ENCODE data around the gene KRT9. TPM values are rescaled to one million over a fixed set of nuclear protein-coding genes. Genes with fewer than 3 reads are reported as not detected.
A peak's percentile ranks its signal among the peaks of the same experiment; 100 is the strongest.
"Not testable (repeated sequence)": the region's sequence is repeated elsewhere in the genome, so short reads cannot be mapped to it uniquely, and the experiment has no call there.

The KRT9 gene
- total RNA-seq, 2 experiments from 2014 or later: not detected

GRCh38 chr17:41588126-41588810 lies 16.4 kb upstream of the KRT9 start:
- Mint-ChIP-seq H3K4me1 (no peaks in the 10 kb centered on the region), H3K36me3 (no peaks in the 10 kb centered on the region), H3K4me3 (no peak overlapping the region), H3K27me3 (no peaks in the 10 kb centered on the region), H3K9me3 (no peaks in the 10 kb centered on the region), H3K27ac (no peak overlapping the region)
- no peak for DNase-seq

DNA sequence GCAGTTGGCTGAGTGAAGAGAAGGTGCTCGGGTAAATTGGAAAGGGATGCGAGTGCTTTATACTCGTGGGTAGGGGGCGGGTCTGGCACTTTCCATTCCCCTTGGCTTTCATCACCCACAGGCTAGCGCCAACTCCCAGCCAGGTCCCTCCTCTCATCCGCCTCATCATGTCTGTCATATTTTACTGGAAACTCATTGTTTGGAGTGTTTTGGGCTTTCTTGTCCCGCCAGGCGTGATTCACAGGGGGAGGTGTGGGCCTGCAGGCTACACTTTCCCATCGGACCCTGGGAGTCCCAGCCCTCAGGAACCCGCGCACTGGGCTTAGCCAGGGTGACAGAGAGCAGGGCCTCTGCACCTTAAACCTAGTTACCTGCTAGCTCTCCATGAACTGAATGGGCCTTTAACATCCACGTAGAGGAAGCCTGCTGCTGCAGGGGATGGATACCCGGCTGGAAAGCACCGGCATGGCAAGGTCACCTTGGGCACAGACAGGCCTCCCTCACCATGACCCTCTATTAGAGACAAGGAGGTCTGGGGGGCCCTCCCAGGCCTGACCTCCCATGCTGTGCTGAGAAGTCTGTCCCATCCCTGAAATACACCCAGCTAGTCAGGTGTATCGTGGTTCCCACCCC lies 15.1 kb upstream of the KRT9 start, which contains the start of gene KRT14:
Gene KRT14, minus strand, starts transcription at position 33 of the 633 bp plus-strand sequence. CDS start 61 bp downstream, outside the sequence.
- H3K9me3 Mint-ChIP-seq: no peaks in the 10 kb centered on the region

DNA sequence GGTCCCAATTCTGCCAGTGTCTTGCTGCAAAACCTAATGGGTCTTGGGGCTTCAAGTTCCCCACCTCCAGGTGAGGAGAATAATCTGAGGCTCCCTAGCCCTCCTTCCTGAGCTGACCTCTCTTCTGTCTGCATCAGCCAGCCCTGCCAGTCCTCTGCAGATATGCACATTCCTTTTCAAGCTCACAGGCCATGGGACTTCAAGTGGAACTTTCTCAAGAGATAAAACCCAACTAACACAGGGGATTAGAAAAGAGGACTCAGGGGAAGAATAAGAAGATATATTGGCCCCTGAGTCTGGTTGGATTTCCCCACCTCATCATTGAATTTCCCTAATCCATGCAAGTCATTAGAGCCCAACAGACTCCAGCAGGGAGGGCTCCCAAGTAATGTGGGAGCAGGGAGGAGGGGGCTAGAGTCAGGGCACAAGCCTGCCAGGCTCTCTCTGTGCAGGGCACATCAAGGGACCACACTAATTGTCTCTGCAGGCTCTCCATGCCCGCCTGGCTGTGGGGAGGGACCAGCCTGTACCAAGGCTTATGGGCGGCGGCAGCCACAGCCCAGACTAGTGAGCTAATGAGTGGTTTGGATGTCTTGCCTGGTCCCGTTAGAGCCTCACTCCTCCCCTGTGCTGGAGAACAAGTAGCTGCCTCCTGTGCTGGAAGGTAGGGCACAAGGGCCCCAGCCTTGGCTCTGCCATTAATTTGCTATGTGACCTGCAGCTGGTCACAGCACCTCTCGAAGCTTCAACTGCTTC lies 13.6 kb upstream of the KRT9 start:
- Mint-ChIP-seq H3K4me3 (no peak overlapping the region), H3K36me3 (no peaks in the 10 kb centered on the region), H3K4me1 (no peaks in the 10 kb centered on the region), H3K27ac (no peak overlapping the region), H3K27me3 (peaks cover 12% of the 10 kb centered on the region), H3K9me3 (no peaks in the 10 kb centered on the region)
- DNase-seq: no peak

More for the DNA sequence above, 15.1 kb upstream of the KRT9 start, which contains the start of gene KRT14:
- Mint-ChIP-seq H3K27me3 (no peaks in the 10 kb centered on the region), H3K4me3 (no peak within 1 kb of the TSS), H3K4me1 (no peaks in the 10 kb centered on the region), H3K27ac (no peak within 1 kb of the TSS), H3K36me3 (no peaks in the 10 kb centered on the region)
- no peak for DNase-seq

- H3K27me3 Mint-ChIP-seq: peaks cover 23% of the 10 kb centered on the region
- not testable (repeated sequence) for H3K9me3 Mint-ChIP-seq
Measured at GRCh38 chr17:41584331-41584927, 12.6 kb upstream of the KRT9 start.

GRCh38 chr17:41583137-41584127 lies 11.6 kb upstream of the KRT9 start:
- Mint-ChIP-seq H3K27ac (no peak overlapping the region), H3K4me1 (no peaks in the 10 kb centered on the region), H3K36me3 (no peaks in the 10 kb centered on the region), H3K9me3 (no peaks in the 10 kb centered on the region), H3K27me3 (peaks cover 33% of the 10 kb centered on the region), H3K4me3 (no peak overlapping the region)
- DNase-seq: no peak

More at GRCh38 chr17:41584331-41584927, 12.6 kb upstream of the KRT9 start:
- H3K4me3 Mint-ChIP-seq, H3K36me3 Mint-ChIP-seq, H3K27ac Mint-ChIP-seq, DNase-seq, H3K4me1 Mint-ChIP-seq: not testable (repeated sequence)

DNA sequence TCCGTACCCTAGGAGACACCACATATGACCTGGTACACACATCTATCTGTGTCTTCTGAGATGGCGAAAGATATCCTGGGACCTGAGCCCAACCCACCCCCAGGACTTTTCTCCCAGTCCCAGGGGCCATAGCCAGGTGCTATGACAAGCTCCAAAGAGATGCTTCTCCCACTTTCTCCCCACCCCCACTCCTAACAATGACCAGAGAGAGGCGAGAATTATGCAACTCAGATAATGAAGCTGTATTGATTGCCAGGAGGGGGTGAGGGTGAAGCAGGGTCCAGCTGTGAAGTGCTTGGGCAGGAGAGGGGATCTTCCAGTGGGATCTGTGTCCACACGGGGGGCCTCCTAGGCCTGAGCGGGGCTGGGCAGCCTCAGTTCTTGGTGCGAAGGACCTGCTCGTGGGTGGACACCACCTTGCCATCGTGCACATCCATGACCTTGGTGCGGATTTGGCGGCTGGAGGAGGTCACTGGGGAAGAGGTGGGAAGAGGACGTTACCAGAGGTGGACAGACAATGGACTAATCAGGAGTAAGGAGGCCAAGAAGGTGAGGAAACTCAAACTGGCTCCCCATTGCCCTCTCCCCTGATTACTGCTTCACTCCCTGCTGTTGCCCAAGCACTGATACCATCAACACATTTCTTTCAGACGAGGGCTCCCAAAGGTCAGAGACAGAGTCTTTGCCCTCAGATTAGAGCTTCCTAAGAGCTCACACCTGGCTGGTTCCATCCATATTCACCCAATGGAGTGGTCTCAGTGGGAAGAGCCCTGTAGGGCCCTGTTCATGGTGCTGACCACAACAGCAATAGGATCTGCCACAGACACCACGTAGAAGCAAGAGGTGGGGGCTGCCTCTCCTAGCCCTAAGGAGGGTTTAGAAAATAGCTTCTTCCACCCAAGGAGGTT lies 10.5 kb upstream of the KRT9 start:
- H3K27ac Mint-ChIP-seq: not testable (repeated sequence)
- peaks cover 43% of the 10 kb centered on the region for H3K27me3 Mint-ChIP-seq

DNA sequence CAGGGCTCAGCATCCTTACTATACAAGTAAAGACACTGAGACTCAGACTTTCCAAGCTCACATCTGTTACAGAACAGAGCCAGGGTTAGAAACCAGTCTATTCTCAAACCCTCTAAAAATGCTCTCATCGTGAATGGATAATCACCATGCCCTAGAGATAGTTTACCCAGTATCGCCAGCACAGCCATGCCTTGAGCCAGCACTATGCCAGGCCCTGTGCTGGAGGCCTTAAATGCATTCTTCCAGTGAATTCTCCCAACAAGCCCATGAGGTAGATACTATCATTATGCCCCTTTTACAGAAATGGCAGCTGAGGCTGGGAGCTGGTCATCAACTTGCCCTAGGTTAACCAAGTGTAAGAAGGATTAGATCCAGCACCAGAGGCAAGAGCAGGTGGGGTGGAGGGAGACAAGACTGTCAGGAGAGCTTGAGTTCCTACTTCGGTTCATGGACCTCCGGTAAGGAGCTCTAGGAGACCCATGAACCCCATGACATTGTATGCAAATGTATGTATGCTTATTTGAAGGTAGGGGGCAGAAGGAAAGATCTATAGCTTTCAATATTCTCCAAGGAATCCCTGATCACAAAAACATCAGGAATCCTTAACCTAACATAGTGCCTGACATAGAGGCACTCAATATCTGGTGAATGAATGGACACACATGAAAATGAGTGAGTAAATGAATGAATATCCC lies 9.7 kb upstream of the KRT9 start:
- Mint-ChIP-seq H3K36me3 (no peaks in the 10 kb centered on the region), H3K4me1 (no peaks in the 10 kb centered on the region), H3K4me3 (no peak overlapping the region), H3K27ac (no peak overlapping the region), H3K9me3 (no peaks in the 10 kb centered on the region), H3K27me3 (peaks cover 48% of the 10 kb centered on the region)
- no peak for DNase-seq

More for the DNA sequence above, 10.5 kb upstream of the KRT9 start:
- DNase-seq, H3K4me1 Mint-ChIP-seq, H3K4me3 Mint-ChIP-seq, H3K9me3 Mint-ChIP-seq, H3K36me3 Mint-ChIP-seq: not testable (repeated sequence)

DNA sequence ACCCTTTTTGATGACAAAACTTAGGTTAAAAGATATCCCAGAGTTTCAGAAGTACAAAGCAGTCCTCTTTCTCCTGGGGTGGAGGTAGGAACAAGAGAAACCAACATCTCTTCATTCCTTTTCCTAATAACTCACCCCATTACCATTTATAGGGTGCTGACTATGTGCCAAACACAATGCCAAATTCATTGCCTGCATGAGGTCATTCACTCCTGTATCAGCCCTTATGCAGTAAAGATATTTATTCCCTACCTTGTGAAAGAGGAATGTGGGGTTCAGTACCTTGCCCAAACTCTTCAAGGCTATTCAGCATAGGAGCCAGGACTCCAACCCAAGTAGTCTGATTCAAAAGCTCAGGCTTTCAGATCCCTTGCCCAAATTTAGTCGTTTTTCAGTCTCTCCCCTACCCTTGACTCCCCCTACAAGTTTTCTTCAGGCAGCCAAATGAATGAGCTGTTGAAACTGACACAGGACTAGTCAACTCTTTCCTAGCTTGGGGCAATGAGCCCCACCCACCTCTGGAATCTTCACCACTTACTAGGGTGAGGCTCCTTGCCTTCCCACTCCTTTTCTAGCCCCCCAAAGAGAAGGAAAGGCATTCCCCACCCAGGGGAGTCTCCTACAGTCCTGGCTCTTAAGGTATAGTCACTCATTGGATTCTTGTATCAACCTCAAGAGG lies 9.0 kb upstream of the KRT9 start:
- Mint-ChIP-seq H3K27me3 (peaks cover 53% of the 10 kb centered on the region), H3K4me3 (no peak overlapping the region), H3K9me3 (no peaks in the 10 kb centered on the region), H3K4me1 (no peaks in the 10 kb centered on the region), H3K27ac (no peak overlapping the region), H3K36me3 (no peaks in the 10 kb centered on the region)
- DNase-seq: no peak

DNA sequence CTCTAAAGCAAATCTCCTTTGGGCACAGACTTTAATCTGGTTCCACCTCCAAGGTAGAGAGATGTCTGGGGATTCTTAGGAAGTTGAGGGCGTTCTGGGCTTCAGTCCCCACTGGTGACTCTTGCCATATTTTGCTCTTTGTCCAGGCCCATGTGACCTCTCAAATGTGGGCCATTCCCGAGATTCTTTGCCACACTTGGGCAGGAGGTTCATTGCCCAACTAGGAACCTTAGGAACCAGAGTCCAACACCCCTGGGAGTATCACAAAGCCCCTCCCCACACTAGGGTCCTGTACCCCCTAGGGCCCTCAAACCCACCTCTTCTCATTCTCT lies 8.4 kb upstream of the KRT9 start:
- H3K4me3 Mint-ChIP-seq: no peak overlapping the region

GRCh38 chr17:41579484-41580243 lies 7.8 kb upstream of the KRT9 start:
- Mint-ChIP-seq H3K9me3 (no peaks in the 10 kb centered on the region), H3K4me3 (no peak overlapping the region), H3K4me1 (no peaks in the 10 kb centered on the region), H3K27ac (no peak overlapping the region), H3K36me3 (no peaks in the 10 kb centered on the region), H3K27me3 (peaks cover 60% of the 10 kb centered on the region)
- DNase-seq: peak; percentile 74

More for the DNA sequence above, 8.4 kb upstream of the KRT9 start:
- Mint-ChIP-seq H3K4me1 (no peaks in the 10 kb centered on the region), H3K27me3 (peaks cover 57% of the 10 kb centered on the region), H3K9me3 (no peaks in the 10 kb centered on the region), H3K27ac (no peak overlapping the region), H3K36me3 (no peaks in the 10 kb centered on the region)
- no peak for DNase-seq

GRCh38 chr17:41578971-41579370 lies 7.1 kb upstream of the KRT9 start:
- Mint-ChIP-seq H3K4me1 (no peaks in the 10 kb centered on the region), H3K4me3 (no peak overlapping the region), H3K36me3 (no peaks in the 10 kb centered on the region), H3K9me3 (no peaks in the 10 kb centered on the region), H3K27ac (no peak overlapping the region), H3K27me3 (peaks cover 65% of the 10 kb centered on the region)
- DNase-seq: no peak

DNA sequence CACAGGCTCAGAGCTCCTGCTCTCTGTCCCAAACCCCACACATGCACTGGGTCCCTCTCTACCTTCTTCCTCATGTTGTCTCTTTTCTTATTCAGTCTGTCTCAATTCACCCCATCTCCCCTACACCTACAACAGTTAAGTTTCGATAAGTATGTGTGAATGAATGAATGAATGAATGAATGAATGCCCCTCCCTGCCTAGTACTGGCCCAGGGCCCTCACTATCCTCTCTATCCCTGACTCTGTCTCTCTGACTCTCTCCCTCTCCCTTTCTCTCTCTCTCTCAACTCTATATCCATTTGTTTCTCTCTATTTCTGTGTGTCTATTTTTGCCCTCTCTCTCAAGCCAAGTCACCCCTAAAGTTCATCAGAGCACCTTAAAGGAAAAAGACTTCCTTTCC lies 6.7 kb upstream of the KRT9 start:
- Mint-ChIP-seq H3K36me3 (no peaks in the 10 kb centered on the region), H3K27me3 (peaks cover 69% of the 10 kb centered on the region), H3K9me3 (no peaks in the 10 kb centered on the region), H3K4me1 (no peaks in the 10 kb centered on the region), H3K27ac (no peak overlapping the region), H3K4me3 (no peak overlapping the region)
- DNase-seq: no peak

All from activated naive CD8-positive, alpha-beta T cell treated with anti-CD3 and anti-CD28 coated beads for 36 hours (primary cell).